Calu3 (cell line): ENCODE results near the gene OR5I1. TPM values are rescaled to one million over a fixed set of nuclear protein-coding genes. Genes with fewer than 3 reads are reported as not detected.

Experiments used
- BruUV-seq: library from RNA; stranded (reverse); fragments of 400-500 nt; replicated peaks from 2 replicates; lab custom pipeline; 2021; lab: Mats Ljungman, UMichigan
- CTCF ChIA-PET: fragments of 300-600 bp; sonication (Branson Sonifier 250); formaldehyde crosslinking; loops from one replicate; lab custom pipeline; 2022; ENCODE audit warnings: antibody characterized with exemption; lab: Charles Lee
- DNase-seq: peaks from one replicate; pipeline ENCODE4 v3.0.0; 2022
- H3K27ac Mint-ChIP-seq: one replicate; pipeline ENCODE4 v1.8.0; 2022; ENCODE audit warnings: mixed read lengths; ENCODE audit not compliant: unreplicated experiment
- H3K27me3 Mint-ChIP-seq: one replicate; pipeline ENCODE4 v1.8.0; 2022; ENCODE audit warnings: mixed read lengths; ENCODE audit not compliant: unreplicated experiment
- H3K36me3 Mint-ChIP-seq: one replicate; pipeline ENCODE4 v1.8.0; 2022; ENCODE audit warnings: mild to moderate bottlenecking, moderate library complexity, mixed read lengths; ENCODE audit not compliant: insufficient read depth, unreplicated experiment
- H3K4me1 Mint-ChIP-seq: one replicate; pipeline ENCODE4 v1.8.0; 2022; ENCODE audit warnings: mild to moderate bottlenecking, low read depth, mixed read lengths; ENCODE audit not compliant: unreplicated experiment
- H3K4me3 Mint-ChIP-seq: one replicate; pipeline ENCODE4 v1.8.0; 2022; ENCODE audit warnings: mild to moderate bottlenecking, low read depth, moderate library complexity, mixed read lengths; ENCODE audit not compliant: unreplicated experiment
- H3K9me3 Mint-ChIP-seq: one replicate; pipeline ENCODE4 v1.8.0; 2022; ENCODE audit warnings: low read depth, mixed read lengths; ENCODE audit not compliant: unreplicated experiment
- CTCF ChIP-seq: fragments of 200-600 bp; IDR thresholded peaks from one replicate; pipeline ENCODE4 v1.8.0; 2022; ENCODE audit warnings: antibody characterized with exemption; ENCODE audit not compliant: unreplicated experiment
- intact Hi-C: fragments of 100-400 bp; cut with micrococcal nuclease; formaldehyde crosslinking; loops from one replicate; pipeline ENCODE4 v1.10.0; 2022; ENCODE audit not compliant: unreplicated experiment
- total RNA-seq: library from RNA; stranded (reverse); gene quantifications from 2 replicates; pipeline ENCODE4 v1.2.3, GENCODE V29; 2022

Gene OR5I1
- total RNA-seq, 1 experiment from 2014 or later: not detected

- intact Hi-C loops: no loop called here
- no TSS peak for BruUV-seq
- CTCF ChIA-PET: no interaction called here
Measured at GRCh38 chr11:55966391-55966790, 30.2 kb upstream of the OR5I1 start.

GRCh38 chr11:55956521-55956920, 20.3 kb upstream of the OR5I1 start:
- Mint-ChIP-seq H3K9me3 (peaks cover 5% of the 10 kb centered on the region), H3K27ac (no peak overlapping the region), H3K36me3 (no peaks in the 10 kb centered on the region), H3K27me3 (no peaks in the 10 kb centered on the region), H3K4me1 (no peaks in the 10 kb centered on the region), H3K4me3 (no peak overlapping the region)
- CTCF ChIA-PET: no interaction called here
- no peak for TF ChIP-seq CTCF
- DNase-seq: no peak
- no TSS peak for BruUV-seq
- intact Hi-C loops: no loop called here

More at GRCh38 chr11:55966391-55966790, 30.2 kb upstream of the OR5I1 start:
- H3K27me3 Mint-ChIP-seq: no peaks in the 10 kb centered on the region
- H3K4me1 Mint-ChIP-seq: no peaks in the 10 kb centered on the region
- peaks cover 11% of the 10 kb centered on the region for H3K9me3 Mint-ChIP-seq
- TF ChIP-seq CTCF: no peak
- DNase-seq: no peak
- H3K36me3 Mint-ChIP-seq: no peaks in the 10 kb centered on the region
- H3K4me3 Mint-ChIP-seq: no peak overlapping the region
- H3K27ac Mint-ChIP-seq: no peak overlapping the region

- H3K4me3 Mint-ChIP-seq: no peak overlapping the region
- H3K27ac Mint-ChIP-seq: no peak overlapping the region
- H3K4me1 Mint-ChIP-seq: no peaks in the 10 kb centered on the region
- CTCF ChIA-PET: no interaction called here
- no peak for DNase-seq
- H3K27me3 Mint-ChIP-seq: no peaks in the 10 kb centered on the region
- intact Hi-C loops: loop anchor here (10.0 kb wide), 1 partner anchor 675 kb away; no protein-coding TSS in a partner anchor
- no TSS peak for BruUV-seq
- TF ChIP-seq CTCF: no peak
- H3K9me3 Mint-ChIP-seq: peaks cover 7% of the 10 kb centered on the region
- H3K36me3 Mint-ChIP-seq: no peaks in the 10 kb centered on the region
Measured at GRCh38 chr11:55949330-55949729, 13.1 kb upstream of the OR5I1 start.

- peak; percentile 14 for DNase-seq
- CTCF ChIA-PET: no interaction called here
- no TSS peak for BruUV-seq
- peak; percentile 12 for TF ChIP-seq CTCF
- Mint-ChIP-seq H3K4me3 (no peak overlapping the region), H3K36me3 (no peaks in the 10 kb centered on the region), H3K27me3 (no peaks in the 10 kb centered on the region), H3K9me3 (no peaks in the 10 kb centered on the region), H3K4me1 (no peaks in the 10 kb centered on the region), H3K27ac (no peak overlapping the region)
- intact Hi-C loops: loop anchor here (1.0 to 10.0 kb wide), 4 partner anchors 146 to 840 kb away; no protein-coding TSS in a partner anchor
Measured at GRCh38 chr11:55942785-55943392, 6.7 kb upstream of the OR5I1 start.
